Measurements from ENCODE around the gene SERPINE2.

SERPINE2 gene

DNA sequence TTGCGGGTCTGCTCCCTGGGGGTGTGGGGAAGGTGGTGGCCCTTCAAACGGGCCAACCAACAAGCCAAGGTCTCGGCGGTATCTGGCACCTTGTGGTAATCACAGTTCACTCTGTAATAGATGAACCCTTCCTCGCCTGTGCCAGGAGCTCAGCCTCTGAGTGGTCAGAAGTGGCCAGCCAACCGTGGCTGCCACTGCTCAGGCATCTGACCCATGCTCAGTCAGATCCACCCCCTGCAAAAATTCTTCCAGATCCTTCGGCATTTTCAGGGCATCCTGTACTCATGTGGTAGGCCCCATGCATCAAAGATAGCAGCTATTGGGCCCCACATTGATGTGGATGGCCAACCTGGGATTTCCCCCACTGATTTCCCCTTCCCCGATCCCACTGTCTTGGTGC is 39.6 kb upstream of the SERPINE2 start:
- H3K4me3 ChIP-seq (ENCODE audit: low read length, poor library complexity, severe bottlenecking): no peak overlapping the region
- no peaks in the 10 kb centered on the region for H4K20me1 ChIP-seq (ENCODE audit: insufficient read depth, low read length, poor library complexity, severe bottlenecking)
- no peaks in the 10 kb centered on the region for H3F3A ChIP-seq (ENCODE audit: low read depth)
- H3K27me3 ChIP-seq (ENCODE audit: insufficient read depth, low read length, poor library complexity, severe bottlenecking): no peaks in the 10 kb centered on the region
- H3K9me3 ChIP-seq (ENCODE audit: insufficient read depth, low read depth, low read length): no peaks in the 10 kb centered on the region
- no peaks in the 10 kb centered on the region for H3K4me1 ChIP-seq (ENCODE audit: insufficient read depth, low read length, poor library complexity, severe bottlenecking)
- no peaks in the 10 kb centered on the region for H3K36me3 ChIP-seq (ENCODE audit: insufficient read depth, low read length)
- no peaks in the 10 kb centered on the region for H3K9me2 ChIP-seq (replicated peaks; ENCODE audit: low read depth, low read length)
- no peak overlapping the region for H3K4me2 ChIP-seq (ENCODE audit: low read depth, low read length, poor library complexity, severe bottlenecking)
- H3K9ac ChIP-seq (ENCODE audit: low read depth, low read length, poor library complexity, severe bottlenecking): no peak overlapping the region
- no peak overlapping the region for H2AFZ ChIP-seq (ENCODE audit: low read length)
- no peaks in the 10 kb centered on the region for H3K79me2 ChIP-seq (ENCODE audit: insufficient read depth, low read length)
- TF ChIP-seq EZH2phosphoT487 (IDR thresholded peaks at IDR 0.05; ENCODE audit: borderline replicate concordance): no peak
- TF ChIP-seq, protein P1, sequence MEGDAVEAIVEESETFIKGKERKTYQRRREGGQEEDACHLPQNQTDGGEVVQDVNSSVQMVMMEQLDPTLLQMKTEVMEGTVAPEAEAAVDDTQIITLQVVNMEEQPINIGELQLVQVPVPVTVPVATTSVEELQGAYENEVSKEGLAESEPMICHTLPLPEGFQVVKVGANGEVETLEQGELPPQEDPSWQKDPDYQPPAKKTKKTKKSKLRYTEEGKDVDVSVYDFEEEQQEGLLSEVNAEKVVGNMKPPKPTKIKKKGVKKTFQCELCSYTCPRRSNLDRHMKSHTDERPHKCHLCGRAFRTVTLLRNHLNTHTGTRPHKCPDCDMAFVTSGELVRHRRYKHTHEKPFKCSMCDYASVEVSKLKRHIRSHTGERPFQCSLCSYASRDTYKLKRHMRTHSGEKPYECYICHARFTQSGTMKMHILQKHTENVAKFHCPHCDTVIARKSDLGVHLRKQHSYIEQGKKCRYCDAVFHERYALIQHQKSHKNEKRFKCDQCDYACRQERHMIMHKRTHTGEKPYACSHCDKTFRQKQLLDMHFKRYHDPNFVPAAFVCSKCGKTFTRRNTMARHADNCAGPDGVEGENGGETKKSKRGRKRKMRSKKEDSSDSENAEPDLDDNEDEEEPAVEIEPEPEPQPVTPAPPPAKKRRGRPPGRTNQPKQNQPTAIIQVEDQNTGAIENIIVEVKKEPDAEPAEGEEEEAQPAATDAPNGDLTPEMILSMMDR (conservative IDR thresholded peaks at IDR 0.05; ENCODE audit: low read length): no peak

DNA sequence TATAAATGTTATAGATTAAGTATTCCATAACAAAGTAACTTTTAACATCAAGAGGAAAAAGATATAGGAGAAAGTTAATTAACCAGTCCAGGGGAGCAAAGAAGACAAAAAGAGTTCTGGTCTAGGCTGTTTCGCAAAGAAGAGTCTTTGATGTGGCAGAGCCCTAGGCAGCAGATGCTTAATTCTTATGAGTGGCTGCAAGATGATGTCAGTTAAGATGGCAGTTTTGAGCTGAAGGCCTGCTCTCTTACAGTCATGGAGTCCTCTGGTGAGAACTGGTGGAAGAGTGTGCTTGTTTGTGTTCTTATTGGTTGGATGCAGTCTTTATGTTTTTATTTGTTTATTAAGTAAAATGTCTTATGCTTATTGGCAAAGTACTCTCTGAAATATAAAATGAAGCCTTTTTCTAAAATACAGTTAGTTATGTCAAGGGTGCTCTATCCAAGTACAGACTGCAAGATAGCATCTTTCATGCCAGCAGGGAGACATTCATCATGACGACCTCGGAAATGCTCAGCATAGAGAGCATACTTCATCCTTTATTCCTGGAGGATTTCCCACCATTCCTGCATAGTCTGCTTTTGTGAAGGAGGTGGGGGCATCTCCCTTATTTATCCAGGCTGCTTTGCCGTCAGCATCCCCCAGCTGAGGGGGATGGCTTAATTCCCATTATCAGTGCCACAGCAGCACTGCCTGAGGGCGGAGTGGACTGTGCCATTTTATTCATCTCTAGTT is 38.9 kb upstream of the SERPINE2 start:
- Histone ChIP-seq H3K79me2 (ENCODE audit: insufficient read depth, low read length) (no peaks in the 10 kb centered on the region), H3K9me2 (replicated peaks; ENCODE audit: low read depth, low read length) (no peaks in the 10 kb centered on the region), H4K20me1 (ENCODE audit: insufficient read depth, low read length, poor library complexity, severe bottlenecking) (no peaks in the 10 kb centered on the region), H3K4me3 (ENCODE audit: low read length, poor library complexity, severe bottlenecking) (no peak overlapping the region), H2AFZ (ENCODE audit: low read length) (peak overlapping the region; percentile 56; the same call in 1 of the 2 replicates), H3K27me3 (ENCODE audit: insufficient read depth, low read length, poor library complexity, severe bottlenecking) (no peaks in the 10 kb centered on the region), H3K4me2 (ENCODE audit: low read depth, low read length, poor library complexity, severe bottlenecking) (no peak overlapping the region), H3K9me3 (ENCODE audit: insufficient read depth, low read depth, low read length) (no peaks in the 10 kb centered on the region), H3K36me3 (ENCODE audit: insufficient read depth, low read length) (no peaks in the 10 kb centered on the region), H3K4me1 (ENCODE audit: insufficient read depth, low read length, poor library complexity, severe bottlenecking) (no peaks in the 10 kb centered on the region), H3F3A (ENCODE audit: low read depth) (no peaks in the 10 kb centered on the region), H3K9ac (ENCODE audit: low read depth, low read length, poor library complexity, severe bottlenecking) (no peak overlapping the region)
- TF ChIP-seq EZH2phosphoT487 (IDR thresholded peaks at IDR 0.05; ENCODE audit: borderline replicate concordance): no peak
- TF ChIP-seq, protein P1 (conservative IDR thresholded peaks at IDR 0.05; ENCODE audit: low read length): no peak

DNA sequence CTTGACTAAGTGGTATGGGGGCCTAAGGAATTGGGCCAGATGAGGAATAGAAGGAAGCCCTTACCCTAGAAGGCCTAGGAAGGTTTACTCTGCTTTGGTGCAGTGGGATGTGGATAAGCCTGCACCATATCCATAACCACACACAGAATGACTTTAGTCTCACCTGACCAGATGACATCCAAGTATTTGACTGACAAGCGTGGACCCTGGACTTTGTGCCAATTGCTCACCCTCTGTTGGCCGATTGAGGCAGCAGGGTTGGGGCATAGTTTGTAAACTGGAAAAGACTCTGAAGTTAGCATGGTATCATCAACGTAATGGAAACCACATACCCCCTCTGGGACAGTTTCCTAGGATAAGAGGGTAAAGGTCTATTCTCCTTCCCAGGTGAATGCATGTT is 36.5 kb upstream of the SERPINE2 start:
- Histone ChIP-seq H3K9ac (ENCODE audit: low read depth, low read length, poor library complexity, severe bottlenecking) (no peak overlapping the region), H3K4me1 (ENCODE audit: insufficient read depth, low read length, poor library complexity, severe bottlenecking) (no peaks in the 10 kb centered on the region), H3K9me3 (ENCODE audit: insufficient read depth, low read depth, low read length) (no peaks in the 10 kb centered on the region), H3K27me3 (ENCODE audit: insufficient read depth, low read length, poor library complexity, severe bottlenecking) (no peaks in the 10 kb centered on the region), H4K20me1 (ENCODE audit: insufficient read depth, low read length, poor library complexity, severe bottlenecking) (no peaks in the 10 kb centered on the region), H3K79me2 (ENCODE audit: insufficient read depth, low read length) (no peaks in the 10 kb centered on the region), H2AFZ (ENCODE audit: low read length) (no peak overlapping the region), H3K9me2 (replicated peaks; ENCODE audit: low read depth, low read length) (no peaks in the 10 kb centered on the region), H3K4me3 (ENCODE audit: low read length, poor library complexity, severe bottlenecking) (no peak overlapping the region), H3K36me3 (ENCODE audit: insufficient read depth, low read length) (no peaks in the 10 kb centered on the region), H3F3A (ENCODE audit: low read depth) (no peaks in the 10 kb centered on the region), H3K4me2 (ENCODE audit: low read depth, low read length, poor library complexity, severe bottlenecking) (no peak overlapping the region)
- TF ChIP-seq, protein P1 (conservative IDR thresholded peaks at IDR 0.05; ENCODE audit: low read length): no peak
- TF ChIP-seq EZH2phosphoT487 (IDR thresholded peaks at IDR 0.05; ENCODE audit: borderline replicate concordance): no peak
